ENCODE results near the gene HOXC5. TPM values are rescaled to one million over a fixed set of nuclear protein-coding genes. Genes with fewer than 3 reads are reported as not detected.
A peak's percentile ranks its signal among the peaks of the same experiment; 100 is the strongest.
"Not testable (repeated sequence)": the region's sequence is repeated elsewhere in the genome, so short reads cannot be mapped to it uniquely, and the experiment has no call there.

HOXC5 gene
- total RNA-seq, 1 donor = 0.43 TPM

- no peak overlapping the region for H3K4me3 ChIP-seq (ENCODE audit: low read depth, low read length)
- TF ChIP-seq CTCF (IDR thresholded peaks at IDR 0.05; ENCODE audit: insufficient read depth, low read depth, low read length) = no peak
- no peak for DNase-seq (ENCODE audit: low read depth)
Measured at GRCh38 chr12:54075409-54075808, 42.6 kb downstream of the HOXC5 start.

GRCh38 chr12:54075974-54076373 lies 43.1 kb downstream of the HOXC5 start:
- TF ChIP-seq CTCF (IDR thresholded peaks at IDR 0.05; ENCODE audit: insufficient read depth, low read depth, low read length) = no peak
- DNase-seq (ENCODE audit: low read depth) = no peak
- no peak overlapping the region for H3K4me3 ChIP-seq (ENCODE audit: low read depth, low read length)

GRCh38 chr12:54077843-54078242 lies 45.0 kb downstream of the HOXC5 start:
- not testable (repeated sequence) for H3K4me3 ChIP-seq (ENCODE audit: low read depth, low read length); DNase-seq (ENCODE audit: low read depth)

- not testable (repeated sequence) for DNase-seq (ENCODE audit: low read depth); H3K4me3 ChIP-seq (ENCODE audit: low read depth, low read length)
Measured at GRCh38 chr12:54079115-54079514, 46.3 kb downstream of the HOXC5 start.

- H3K4me3 ChIP-seq (ENCODE audit: low read depth, low read length); DNase-seq (ENCODE audit: low read depth): not testable (repeated sequence)
Measured at GRCh38 chr12:54080008-54080924, 47.4 kb downstream of the HOXC5 start.

GRCh38 chr12:54081053-54081514 lies 48.2 kb downstream of the HOXC5 start:
- DNase-seq (ENCODE audit: low read depth) = peak; percentile 58
- H3K4me3 ChIP-seq (ENCODE audit: low read depth, low read length) = not testable (repeated sequence)

- H3K4me3 ChIP-seq (ENCODE audit: low read depth, low read length) = peak overlapping the region; percentile 3
Measured at GRCh38 chr12:54081581-54082396, 48.9 kb downstream of the HOXC5 start.

GRCh38 chr12:54082397-54082892 lies 49.6 kb downstream of the HOXC5 start:
- peak; percentile 25 for DNase-seq (ENCODE audit: low read depth)
- no peak for TF ChIP-seq CTCF (IDR thresholded peaks at IDR 0.05; ENCODE audit: insufficient read depth, low read depth, low read length)
- H3K4me3 ChIP-seq (ENCODE audit: low read depth, low read length) = no peak overlapping the region

More at GRCh38 chr12:54081581-54082396, 48.9 kb downstream of the HOXC5 start:
- DNase-seq (ENCODE audit: low read depth) = peak; percentile 16

Small RNA genes within 50 kb of the gene (small RNA-seq; reads per million reads assigned to genes)
- gene HOXC5 (0.28 reads per million), gene MIR196A2 (4.8 reads per million, percentile 81 among the genes with 10 or more reads in this experiment), gene MIR615 (27.8 reads per million, percentile 94 among the genes with 10 or more reads in this experiment)

Other genes with a start within 250 kb of the HOXC5 start
- 0.32 TPM in 1 of 2 replicates, not detected in the other for gene HOXC13, start 94.2 kb upstream of the HOXC5 start, total RNA-seq
- under 0.01 TPM in 2 replicates for gene HOXC12, start 78.1 kb upstream of the HOXC5 start, total RNA-seq
- 0.86 and 2.9 TPM in 2 replicates for gene HOXC11, start 59.9 kb upstream of the HOXC5 start, total RNA-seq
- gene HOTAIR, start 58.1 kb upstream of the HOXC5 start, total RNA-seq = 0.86 and 3.2 TPM in 2 replicates
- 0.43 and 5.2 TPM in 2 replicates for gene HOXC10, start 47.9 kb upstream of the HOXC5 start, total RNA-seq
- gene HOXC9, start 32.9 kb upstream of the HOXC5 start, total RNA-seq = 0.86 and 7.4 TPM in 2 replicates
- 0.86 and 2.6 TPM in 2 replicates for gene HOXC8, start 24.1 kb upstream of the HOXC5 start, total RNA-seq
- 1.6 and 1.7 TPM in 2 replicates for gene HOXC6, start 4.6 kb upstream of the HOXC5 start, total RNA-seq
- gene HOXC4, start 20.8 kb downstream of the HOXC5 start, total RNA-seq = under 0.01 and 1.6 TPM in 2 replicates
- gene SMUG1, start 155.9 kb downstream of the HOXC5 start, total RNA-seq = 25.4 and 29.4 TPM in 2 replicates
- gene CBX5, start 247.1 kb downstream of the HOXC5 start, total RNA-seq = 50.9 and 68.7 TPM in 2 replicates
- 242 and 251 TPM in 2 replicates for gene HNRNPA1, start 247.7 kb downstream of the HOXC5 start, total RNA-seq

Measured in fibroblast of villous mesenchyme (primary cell).